Small intestine (tissue), 7 donors: ENCODE measurements around the gene FTO. TPM values are rescaled to one million over a fixed set of nuclear protein-coding genes. Genes with fewer than 3 reads are reported as not detected.
A peak's percentile ranks its signal among the peaks of the same experiment; 100 is the strongest.

Source experiments
- DNase-seq, 2 donors: peaks; one replicate each; pipeline versions ENCODE4 v3.0.0 to v3.0.0-alpha.2; 2013
- FAIRE-seq: peaks from 2 replicates; lab custom pipeline; 2012; peaks lifted over from hg19 to GRCh38; lab: Jason Lieb, UNC
- H3K27ac ChIP-seq, 3 donors: one replicate each; pipeline ENCODE4 v1.5.1; 2013; ENCODE audit warnings: low read length in 2 of 3, mild to moderate bottlenecking in 2 of 3, control low read depth in 1 of 3, inconsistent platforms in 1 of 3, low read depth in 1 of 3, moderate library complexity in 1 of 3
- H3K27me3 ChIP-seq, 3 donors: one replicate each; pipeline ENCODE4 v1.6.1; 2013; ENCODE audit warnings: low read length in 3 of 3, inconsistent platforms in 1 of 3; ENCODE audit not compliant: control insufficient read depth in 3 of 3, insufficient read depth in 3 of 3
- H3K36me3 ChIP-seq, 3 donors: one replicate each; pipeline ENCODE4 v1.6.1; 2013; ENCODE audit warnings: low read length in 3 of 3, inconsistent platforms in 1 of 3, low read depth in 1 of 3, mild to moderate bottlenecking in 1 of 3, moderate library complexity in 1 of 3; ENCODE audit not compliant: control insufficient read depth in 3 of 3, insufficient read depth in 2 of 3
- H3K4me1 ChIP-seq, 3 donors: one replicate each; pipeline ENCODE4 v1.6.1; 2013; ENCODE audit warnings: low read length in 2 of 3, inconsistent platforms in 1 of 3, low read depth in 1 of 3, mild to moderate bottlenecking in 1 of 3, moderate library complexity in 1 of 3; ENCODE audit not compliant: control insufficient read depth in 3 of 3, insufficient read depth in 2 of 3
- H3K4me3 ChIP-seq, 3 donors: one replicate each; pipeline ENCODE4 v1.5.1; 2013; ENCODE audit warnings: low read length in 3 of 3, control low read depth in 1 of 3, inconsistent platforms in 1 of 3, low read depth in 1 of 3, mild to moderate bottlenecking in 1 of 3, moderate library complexity in 1 of 3
- H3K9me3 ChIP-seq, 2 donors: one replicate each; pipeline ENCODE4 v1.6.1; 2013; ENCODE audit warnings: low read depth in 1 of 2, low read length in 1 of 2; ENCODE audit not compliant: control insufficient read depth in 2 of 2, insufficient read depth in 1 of 2
- WGBS, 3 donors: extraction: QIAGEN DNeasy Blood & Tissue Kit; methylation state at CpG; one replicate each; pipeline ENCODE4 v1.1.7; 2013; 5-methylcytosine and 5-hydroxymethylcytosine counted together
- polyA plus RNA-seq, 4 donors: library from polyadenylated mRNA; stranded (reverse) in 3 of 4; unstranded in 1 of 4; fragments of 200-250 nt in 3 of 4; fragments of 120-200 nt in 1 of 4; gene quantifications; one replicate each; pipeline versions ENCODE4 v1.2.1 to v1.2.3, GENCODE V29; 2013
- donor health status: healthy with polysubstance abuse.
- donor health status: control.
- donor health status: control.
- donor health status: Bipolar disorder and iron deficiency.
- donor health status: healthy.

Gene FTO
- polyA plus RNA-seq, 4 donors, result 5.4 to 36.8 (median 12.2) TPM

GRCh38 chr16:53773881-53774280 is 69.9 kb downstream of the FTO start:
- no peak for FAIRE-seq
- no peak overlapping the region for H3K27ac ChIP-seq
- WGBS, 3 donors, result 68 to 76% (median 70%) methylated on average over 8 of the region's 8 CpGs

GRCh38 chr16:53775106-53775820 is 71.3 kb downstream of the FTO start:
- FAIRE-seq, result no peak
- peak in 1 of 2 donors; percentile 43 for DNase-seq
- Histone ChIP-seq H3K4me1 (peaks cover 0 to 9% (median 8%) of the 10 kb centered on the region in 3 donors), H3K4me3 (no peak overlapping the region), H3K36me3 (no peaks in the 10 kb centered on the region), H3K27ac (no peak overlapping the region), H3K9me3 (no peaks in the 10 kb centered on the region), H3K27me3 (no peaks in the 10 kb centered on the region)
- 50 to 66% (median 54%) methylated on average over 2 of the region's 2 CpGs for WGBS, 3 donors

More at GRCh38 chr16:53773881-53774280, 69.9 kb downstream of the FTO start:
- H3K36me3 ChIP-seq, result no peaks in the 10 kb centered on the region
- peaks cover 4 to 13% (median 8%) of the 10 kb centered on the region in 3 donors for H3K4me1 ChIP-seq
- no peak for DNase-seq
- no peak overlapping the region for H3K4me3 ChIP-seq
- no peaks in the 10 kb centered on the region for H3K9me3 ChIP-seq
- H3K27me3 ChIP-seq, result no peaks in the 10 kb centered on the region

- DNase-seq, result no peak
- Histone ChIP-seq H3K27ac (no peak overlapping the region), H3K9me3 (no peaks in the 10 kb centered on the region), H3K36me3 (no peaks in the 10 kb centered on the region), H3K4me3 (no peak overlapping the region), H3K27me3 (no peaks in the 10 kb centered on the region), H3K4me1 (peaks cover 0 to 9% (median 8%) of the 10 kb centered on the region in 3 donors)
- 39 to 57% (median 53%) methylated on average over 7 of the region's 7 CpGs for whole genome bisulfite sequencing, 3 donors
- FAIRE-seq, result no peak
These were observed 72.0 kb downstream of the FTO start for GRCh38 chr16:53775821-53776431.

- no peak for FAIRE-seq
- no peaks in the 10 kb centered on the region for H3K36me3 ChIP-seq
- H3K4me1 ChIP-seq, result peaks cover 0 to 10% (median 0%) of the 10 kb centered on the region in 3 donors
- no peak overlapping the region for H3K27ac ChIP-seq
- WGBS, 3 donors, result 84 to 96% (median 91%) methylated on average over 3 of the region's 3 CpGs
- DNase-seq, result no peak
- no peaks in the 10 kb centered on the region for H3K27me3 ChIP-seq
- no peaks in the 10 kb centered on the region for H3K9me3 ChIP-seq
- no peak overlapping the region for H3K4me3 ChIP-seq
These were observed 75.2 kb downstream of the FTO start for GRCh38 chr16:53779186-53779585.

GRCh38 chr16:53780051-53780450 is 76.1 kb downstream of the FTO start:
- Histone ChIP-seq H3K27ac (no peak overlapping the region), H3K27me3 (no peaks in the 10 kb centered on the region), H3K36me3 (no peaks in the 10 kb centered on the region), H3K4me3 (no peak overlapping the region), H3K9me3 (no peaks in the 10 kb centered on the region), H3K4me1 (peaks cover 0 to 10% (median 0%) of the 10 kb centered on the region in 3 donors)
- 78 to 92% (median 79%) methylated on average over 3 of the region's 3 CpGs for WGBS, 3 donors
- FAIRE-seq, result no peak
- DNase-seq, result peak in 1 of 2 donors; percentile 38

GRCh38 chr16:53781023-53781605 is 77.2 kb downstream of the FTO start:
- FAIRE-seq (no peak), DNase-seq (no peak)
- H3K4me3 ChIP-seq, result no peak overlapping the region
- H3K9me3 ChIP-seq, result no peaks in the 10 kb centered on the region
- H3K4me1 ChIP-seq, result peaks cover 0 to 4% (median 0%) of the 10 kb centered on the region in 3 donors
- H3K27me3 ChIP-seq, result no peaks in the 10 kb centered on the region
- WGBS, 3 donors, result 88 to 96% (median 88%) methylated on average over 1 of the region's 1 CpG
- no peaks in the 10 kb centered on the region for H3K36me3 ChIP-seq
- H3K27ac ChIP-seq, result no peak overlapping the region

GRCh38 chr16:53782148-53782547 is 78.2 kb downstream of the FTO start:
- Histone ChIP-seq H3K4me1 (peaks cover 0 to 3% (median 0%) of the 10 kb centered on the region in 3 donors), H3K36me3 (no peaks in the 10 kb centered on the region), H3K9me3 (no peaks in the 10 kb centered on the region), H3K4me3 (no peak overlapping the region), H3K27me3 (no peaks in the 10 kb centered on the region), H3K27ac (no peak overlapping the region)
- FAIRE-seq, result no peak
- no peak for DNase-seq
- WGBS, 3 donors, result 89 to 95% (median 92%) methylated on average over 3 of the region's 3 CpGs

- no peak for FAIRE-seq
- Histone ChIP-seq H3K36me3 (no peaks in the 10 kb centered on the region), H3K4me1 (peaks cover 0 to 3% (median 0%) of the 10 kb centered on the region in 3 donors), H3K27me3 (no peaks in the 10 kb centered on the region), H3K9me3 (no peaks in the 10 kb centered on the region), H3K4me3 (no peak overlapping the region), H3K27ac (no peak overlapping the region)
- WGBS, 3 donors, result 85 to 89% (median 89%) methylated on average over 1 of the region's 1 CpG
- no peak for DNase-seq
These were observed 80.3 kb downstream of the FTO start for GRCh38 chr16:53784291-53784690.
